DMS 273 (cell line): ENCODE data around the gene EEF1A2.

Experiments used
- DNase-seq: peaks from one replicate; lab custom pipeline; 2025; ENCODE audit not compliant: unreplicated experiment; lab: John Stamatoyannopoulos, UW

Gene EEF1A2

GRCh38 chr20:63439866-63440265 lies 59.0 kb downstream of the EEF1A2 start:
- DNase-seq, result no peak

- no peak for DNase-seq
Measured at GRCh38 chr20:63438121-63438520, 60.8 kb downstream of the EEF1A2 start.
